Aorta (tissue), 5 donors: Measurements from ENCODE around the gene LTBP2. TPM values are rescaled to one million over a fixed set of nuclear protein-coding genes. Genes with fewer than 3 reads are reported as not detected.

Source experiments
- ATAC-seq: fragments of 200-7000 bp; cut with Tn5 transposase; one replicate; pipeline ENCODE4 v1.9.1; 2022; ENCODE audit warnings: moderate library complexity; ENCODE audit not compliant: low FRiP score
- DNase-seq, 2 donors: peaks; one replicate each; pipeline ENCODE4 v3.0.0-alpha.2; 2020
- H3K27ac ChIP-seq, 2 donors: one replicate each; pipeline ENCODE4 v1.5.1; 2013; ENCODE audit warnings: low read length in 2 of 2, mild to moderate bottlenecking in 2 of 2, moderate library complexity in 2 of 2, control low read depth in 1 of 2, inconsistent platforms in 1 of 2, low read depth in 1 of 2
- H3K27me3 ChIP-seq, 2 donors: one replicate each; pipeline ENCODE4 v1.6.1; 2013; ENCODE audit warnings: control low read depth in 1 of 2, low read length in 1 of 2, mild to moderate bottlenecking in 1 of 2, moderate library complexity in 1 of 2; ENCODE audit not compliant: insufficient read depth in 2 of 2, control insufficient read depth in 1 of 2
- H3K36me3 ChIP-seq, 2 donors: one replicate each; pipeline ENCODE4 v1.6.1; 2013; ENCODE audit warnings: control low read depth in 1 of 2, low read length in 1 of 2, mild to moderate bottlenecking in 1 of 2; ENCODE audit not compliant: insufficient read depth in 2 of 2, control insufficient read depth in 1 of 2
- H3K4me1 ChIP-seq, 2 donors: one replicate each; pipeline ENCODE4 v1.6.1; 2013; ENCODE audit warnings: low read length in 2 of 2, control low read depth in 1 of 2, mild to moderate bottlenecking in 1 of 2, moderate library complexity in 1 of 2; ENCODE audit not compliant: insufficient read depth in 2 of 2, control insufficient read depth in 1 of 2
- H3K4me3 ChIP-seq, 2 donors: one replicate each; pipeline ENCODE4 v1.5.1; 2013; ENCODE audit warnings: low read length in 2 of 2, control low read depth in 1 of 2, mild to moderate bottlenecking in 1 of 2
- H3K9me3 ChIP-seq: one replicate; pipeline ENCODE4 v1.6.1; 2013; ENCODE audit warnings: mild to moderate bottlenecking, low read length; ENCODE audit not compliant: control insufficient read depth
- WGBS, 2 donors: extraction: QIAGEN DNeasy Blood & Tissue Kit; methylation state at CpG; one replicate each; pipeline ENCODE4 v1.1.7; 2013; 5-methylcytosine and 5-hydroxymethylcytosine counted together
- intact Hi-C, 2 donors: fragments of 100-400 bp; cut with DNase I; formaldehyde crosslinking; loops; one replicate each; pipeline versions ENCODE4 v1.14.2 to v1.15.0; 2022
- long read RNA-seq, 2 donors: library from polyadenylated mRNA; unstranded; transcript quantifications; one replicate each; pipeline ENCODE4 v2.0.0, GENCODE V29; 2020 to 2021
- polyA plus RNA-seq, 2 donors: library from polyadenylated mRNA; stranded (reverse); fragments of 200-250 nt; gene quantifications; one replicate each; pipeline ENCODE4 v1.2.3, GENCODE V29; 2013
- total RNA-seq, 2 donors: library from RNA; stranded (reverse); fragmentation: NEBNext Ultra II Directional; extraction: Animal tissue kit (Norgen Biotek cat#: 25700); gene quantifications; one replicate each; pipeline ENCODE4 v1.2.1, GENCODE V29; 2021
- donor health status: healthy with polysubstance abuse.
- donor health status: Bipolar disorder and iron deficiency.
- donor health status: DM: no; HTN: no; CAD: no.
- donor health status: DM: no; HTN: no; CAD: no.
- donor health status: DM: yes; HTN: yes; CAD: no.

Gene LTBP2
- total RNA-seq (100 to 1,000 TPM; 209 to 363 TPM), polyA plus RNA-seq (100 to 1,000 TPM in 1 of 2 donors, 10 to 100 TPM in 1; 40.4 to 247 TPM)
- long read RNA-seq, donor 1, transcript LTBP2-203 (2 exons, 863 nt), result major isoform, 17 of 227 reads
- long read RNA-seq, donor 1, partial matches to known transcripts, result 169 of 227 reads
- long read RNA-seq, donor 1, other reads (novel, unspliced or antisense), result 41 of 227 reads
- long read RNA-seq, donor 2, transcript LTBP2-203 (2 exons, 863 nt), result major isoform, 10 of 286 reads
- long read RNA-seq, donor 2, partial matches to known transcripts, result 215 of 286 reads
- long read RNA-seq, donor 2, other reads (novel, unspliced or antisense), result 61 of 286 reads

GRCh38 chr14:74611650-74612349 lies at the start of gene LTBP2:
TSS of gene LTBP2 (minus strand) at chr14:74612237. CDS start at chr14:74611944, 293 bp downstream.
- Histone ChIP-seq H3K27me3 (no peaks in the 10 kb centered on the region), H3K4me1 (peaks cover 0 to 7% of the 10 kb centered on the region in 2 donors), H3K27ac (peak within 1 kb of the TSS in 1 of 2 donors; percentile 26), H3K36me3 (no peaks in the 10 kb centered on the region), H3K4me3 (peak within 1 kb of the TSS; percentile 60 to 93), H3K9me3 (no peaks in the 10 kb centered on the region)
- DNase-seq, result peak in 1 of 2 donors; percentile 56
- intact Hi-C loops, result loop anchor here (2.0 to 5.0 kb wide), 5 partner anchors 61 to 151 kb away; partner anchors contain the start of genes AREL1 (in 2 of the 2), FCF1 (in 2 of the 2) and YLPM1 (in 1 of the 2)
- ATAC-seq, result peak; percentile 31
- WGBS, 2 donors, result 0% methylated on average over 50 to 70 of the region's 70 CpGs

- H3K27ac ChIP-seq, result peak overlapping the region; percentile 87 to 89
Measured at GRCh38 chr14:74660863-74661262, 48.8 kb upstream of the LTBP2 start.

GRCh38 chr14:74660167-74660566 lies 48.1 kb upstream of the LTBP2 start:
- H3K27ac ChIP-seq, result peak overlapping the region; percentile 72 to 80
- intact Hi-C loops, result no loop called here
- H3K27me3 ChIP-seq, result no peaks in the 10 kb centered on the region
- WGBS, 2 donors, result 88 to 93% methylated on average over 3 of the region's 3 CpGs
- no peaks in the 10 kb centered on the region for H3K9me3 ChIP-seq
- H3K36me3 ChIP-seq, result peaks cover 0 to 3% of the 10 kb centered on the region in 2 donors
- H3K4me1 ChIP-seq, result peaks cover 7 to 26% of the 10 kb centered on the region in 2 donors
- ATAC-seq, result no peak
- H3K4me3 ChIP-seq, result no peak overlapping the region
- DNase-seq, result no peak

More at GRCh38 chr14:74660863-74661262, 48.8 kb upstream of the LTBP2 start:
- no peak overlapping the region for H3K4me3 ChIP-seq
- DNase-seq (peak in 1 of 2 donors; percentile 55), ATAC-seq (no peak)
- peaks cover 5 to 26% of the 10 kb centered on the region in 2 donors for H3K4me1 ChIP-seq
- H3K9me3 ChIP-seq, result no peaks in the 10 kb centered on the region
- peaks cover 0 to 3% of the 10 kb centered on the region in 2 donors for H3K36me3 ChIP-seq
- 76 to 79% methylated on average over 5 of the region's 5 CpGs for WGBS, 2 donors
- intact Hi-C loops, result no loop called here
- no peaks in the 10 kb centered on the region for H3K27me3 ChIP-seq

- no peak overlapping the region for H3K27ac ChIP-seq
- WGBS, 2 donors, result 36 to 38% methylated on average over 1 of the region's 1 CpG
Measured at GRCh38 chr14:74658535-74659131, 46.6 kb upstream of the LTBP2 start.

GRCh38 chr14:74656964-74657363 lies 44.9 kb upstream of the LTBP2 start:
- peaks cover 6 to 26% of the 10 kb centered on the region in 2 donors for H3K4me1 ChIP-seq
- 89 to 92% methylated on average over 3 of the region's 3 CpGs for WGBS, 2 donors
- no peaks in the 10 kb centered on the region for H3K36me3 ChIP-seq
- no peaks in the 10 kb centered on the region for H3K27me3 ChIP-seq
- DNase-seq, result no peak
- no peak overlapping the region for H3K4me3 ChIP-seq
- H3K27ac ChIP-seq, result no peak overlapping the region
- H3K9me3 ChIP-seq, result no peaks in the 10 kb centered on the region
- intact Hi-C loops, result no loop called here
- no peak for ATAC-seq

More at GRCh38 chr14:74658535-74659131, 46.6 kb upstream of the LTBP2 start:
- peaks cover 9 to 32% of the 10 kb centered on the region in 2 donors for H3K4me1 ChIP-seq
- H3K27me3 ChIP-seq, result no peaks in the 10 kb centered on the region
- DNase-seq (no peak), ATAC-seq (no peak)
- H3K4me3 ChIP-seq, result no peak overlapping the region
- no peaks in the 10 kb centered on the region for H3K9me3 ChIP-seq
- H3K36me3 ChIP-seq, result peaks cover 0 to 3% of the 10 kb centered on the region in 2 donors
- intact Hi-C loops, result no loop called here

- ATAC-seq (no peak), DNase-seq (no peak)
- no peak overlapping the region for H3K27ac ChIP-seq
- no peak overlapping the region for H3K4me3 ChIP-seq
- no peaks in the 10 kb centered on the region for H3K27me3 ChIP-seq
- WGBS, 2 donors, result 52% methylated on average over 2 of the region's 2 CpGs
- intact Hi-C loops, result no loop called here
- peaks cover 5 to 15% of the 10 kb centered on the region in 2 donors for H3K4me1 ChIP-seq
- H3K36me3 ChIP-seq, result no peaks in the 10 kb centered on the region
- H3K9me3 ChIP-seq, result no peaks in the 10 kb centered on the region
Measured at GRCh38 chr14:74655599-74656395, 43.8 kb upstream of the LTBP2 start.

- no peak overlapping the region for H3K4me3 ChIP-seq
- peaks cover 5 to 9% of the 10 kb centered on the region in 2 donors for H3K4me1 ChIP-seq
- intact Hi-C loops, result loop anchor here in 1 of 2 donors (5.0 kb wide), 1 partner anchor 38 kb away; no protein-coding TSS in a partner anchor
- no peak for ATAC-seq
- 2 to 11% methylated on average over 3 of the region's 3 CpGs for WGBS, 2 donors
- H3K27me3 ChIP-seq, result no peaks in the 10 kb centered on the region
- no peak overlapping the region for H3K27ac ChIP-seq
- no peaks in the 10 kb centered on the region for H3K9me3 ChIP-seq
- no peaks in the 10 kb centered on the region for H3K36me3 ChIP-seq
- no peak for DNase-seq
Measured at GRCh38 chr14:74654931-74655330, 42.9 kb upstream of the LTBP2 start.
